Neural cell (in vitro differentiated cells): ENCODE results near the gene SLC4A5. TPM values are rescaled to one million over a fixed set of nuclear protein-coding genes. Genes with fewer than 3 reads are reported as not detected.

Experiments used
- H2AFZ ChIP-seq: fragments of 200-600, 300-800 bp; sonication (generic), shearing (Covaris generic); 2 replicates; pipeline ENCODE4 v1.6.0; 2014; ENCODE audit warnings: low read depth, mild to moderate bottlenecking, antibody characterized with exemption, low read length, moderate library complexity
- H3F3A ChIP-seq: fragments of 200-600 bp; shearing (Covaris generic); 2 replicates; pipeline ENCODE4 v1.6.1; 2016; ENCODE audit warnings: mild to moderate bottlenecking, moderate library complexity, mixed read lengths, antibody characterized with exemption, low read length; ENCODE audit not compliant: insufficient read depth, poor library complexity, severe bottlenecking
- H3K27ac ChIP-seq: fragments of 200-600, 300-800 bp; sonication (generic), shearing (Covaris generic); 2 replicates; pipeline ENCODE4 v1.5.1; 2014; ENCODE audit warnings: mild to moderate bottlenecking, low read length, moderate library complexity
- H3K27me3 ChIP-seq: fragments of 300-800, 200-600 bp; sonication (generic), shearing (Covaris generic); 2 replicates; pipeline ENCODE4 v1.6.0; 2014; ENCODE audit warnings: mild to moderate bottlenecking, low read depth, low read length, moderate library complexity; ENCODE audit not compliant: insufficient read depth
- H3K36me3 ChIP-seq: fragments of 300-800, 200-600 bp; sonication (generic), shearing (Covaris generic); 2 replicates; pipeline ENCODE4 v1.5.1; 2014; ENCODE audit warnings: mild to moderate bottlenecking, antibody characterized with exemption, low read length, moderate library complexity; ENCODE audit not compliant: insufficient read depth
- H3K4me2 ChIP-seq: fragments of 300-800, 200-600 bp; sonication (generic), shearing (Covaris generic); 2 replicates; pipeline ENCODE4 v1.6.0; 2014; ENCODE audit warnings: mild to moderate bottlenecking, low read length
- H3K4me3 ChIP-seq: fragments of 300-800, 200-600 bp; sonication (generic), shearing (Covaris generic); 2 replicates; pipeline ENCODE4 v1.5.1; 2014; ENCODE audit warnings: mild to moderate bottlenecking, low read length, moderate library complexity
- H3K79me2 ChIP-seq: fragments of 200-600 bp; shearing (Covaris generic); replicated peaks from 2 replicates; pipeline ENCODE4 v1.6.0; 2014; ENCODE audit warnings: mild to moderate bottlenecking, low read length, moderate library complexity; ENCODE audit not compliant: insufficient read depth
- H3K9ac ChIP-seq: fragments of 300-800, 200-600 bp; sonication (generic), shearing (Covaris generic); 2 replicates; pipeline ENCODE4 v1.6.1; 2016; ENCODE audit warnings: mild to moderate bottlenecking, low read length, mixed read lengths
- H3K9me2 ChIP-seq: fragments of 200-600 bp; shearing (Covaris generic); 2 replicates; pipeline ENCODE4 v1.6.1; 2016; ENCODE audit warnings: mild to moderate bottlenecking, low read length, mixed read lengths; ENCODE audit not compliant: insufficient read depth
- H3K9me3 ChIP-seq: fragments of 200-600, 300-800 bp; sonication (generic), shearing (Covaris generic); 2 replicates; pipeline ENCODE4 v1.6.1; 2016; ENCODE audit warnings: mild to moderate bottlenecking, mixed run types, low read length, moderate library complexity, mixed read lengths
- H4K20me1 ChIP-seq: fragments of 200-600 bp; shearing (Covaris generic); 2 replicates; pipeline ENCODE4 v1.6.1; 2016; ENCODE audit warnings: mild to moderate bottlenecking, mixed run types; ENCODE audit not compliant: insufficient read depth
- CTCF ChIP-seq: fragments of 450-650 bp; IDR thresholded peaks from 2 replicates; pipeline ENCODE4 v1.5.1; 2014; ENCODE audit warnings: antibody characterized with exemption, mild to moderate bottlenecking, moderate library complexity; ENCODE audit not compliant: poor library complexity, severe bottlenecking
- EP300 ChIP-seq: fragments of 450-650 bp; conservative IDR thresholded peaks from 2 replicates; pipeline ENCODE4 v1.6.1; 2014; ENCODE audit warnings: antibody characterized with exemption, mild to moderate bottlenecking, moderate library complexity; ENCODE audit not compliant: poor library complexity, severe bottlenecking
- EZH2 ChIP-seq: fragments of 200-600, 300-800 bp; shearing (Covaris generic), sonication (generic); IDR thresholded peaks from 2 replicates; pipeline ENCODE4 v1.6.1; 2014; ENCODE audit warnings: antibody characterized with exemption, low read length, borderline replicate concordance, mild to moderate bottlenecking; ENCODE audit not compliant: insufficient read depth, poor library complexity, severe bottlenecking
- MXI1 ChIP-seq: fragments of 450-650 bp; conservative IDR thresholded peaks from 2 replicates; pipeline ENCODE4 v1.6.1; 2014; ENCODE audit warnings: antibody characterized with exemption, mild to moderate bottlenecking; ENCODE audit not compliant: poor library complexity, severe bottlenecking
- POLR2AphosphoS5 ChIP-seq: IDR thresholded peaks from 2 replicates; pipeline ENCODE4 v1.6.1; 2012
- RAD21 ChIP-seq: fragments of 450-650 bp; conservative IDR thresholded peaks from 2 replicates; pipeline ENCODE4 v1.6.1; 2014; ENCODE audit warnings: antibody characterized with exemption, mild to moderate bottlenecking, moderate library complexity
- REST ChIP-seq: IDR thresholded peaks from 2 replicates; pipeline ENCODE4 v1.6.1; 2012; ENCODE audit warnings: borderline replicate concordance
- SMC3 ChIP-seq: fragments of 450-650 bp; conservative IDR thresholded peaks from 2 replicates; pipeline ENCODE4 v1.6.1; 2014; ENCODE audit warnings: antibody characterized with exemption, mild to moderate bottlenecking, moderate library complexity; ENCODE audit not compliant: poor library complexity
- TAF1 ChIP-seq: IDR thresholded peaks from 2 replicates; pipeline ENCODE4 v1.6.1; 2012; ENCODE audit warnings: low read depth
- polyA plus RNA-seq: library from polyadenylated mRNA; depleted of rRNA; stranded (reverse); fragments of >200 nt; gene quantifications from 2 replicates; pipeline ENCODE4 v1.2.3, GENCODE V29; 2014

SLC4A5 gene
- polyA plus RNA-seq, 1 donor from 2014 or later, result 3.9 TPM

GRCh38 chr2:74201596-74201995 is 141.6 kb downstream of the SLC4A5 start:
- no peak overlapping the region for H3K9ac ChIP-seq
- H3K79me2 ChIP-seq, result peaks cover 24% of the 10 kb centered on the region
- no peak overlapping the region for H3K4me2 ChIP-seq
- H3K27me3 ChIP-seq, result no peaks in the 10 kb centered on the region
- H3K36me3 ChIP-seq, result no peaks in the 10 kb centered on the region
- H3F3A ChIP-seq, result peaks cover 5% of the 10 kb centered on the region
- TF ChIP-seq TAF1 (no peak), CTCF (no peak), POLR2AphosphoS5 (no peak), EZH2 (no peak), RAD21 (no peak), REST (no peak), EP300 (no peak), MXI1 (no peak), SMC3 (no peak)
- no peaks in the 10 kb centered on the region for H3K9me3 ChIP-seq
- no peaks in the 10 kb centered on the region for H3K9me2 ChIP-seq
- H3K4me3 ChIP-seq, result no peak overlapping the region
- H4K20me1 ChIP-seq, result no peaks in the 10 kb centered on the region
- H2AFZ ChIP-seq, result no peak overlapping the region
- H3K27ac ChIP-seq, result no peak overlapping the region

DNA sequence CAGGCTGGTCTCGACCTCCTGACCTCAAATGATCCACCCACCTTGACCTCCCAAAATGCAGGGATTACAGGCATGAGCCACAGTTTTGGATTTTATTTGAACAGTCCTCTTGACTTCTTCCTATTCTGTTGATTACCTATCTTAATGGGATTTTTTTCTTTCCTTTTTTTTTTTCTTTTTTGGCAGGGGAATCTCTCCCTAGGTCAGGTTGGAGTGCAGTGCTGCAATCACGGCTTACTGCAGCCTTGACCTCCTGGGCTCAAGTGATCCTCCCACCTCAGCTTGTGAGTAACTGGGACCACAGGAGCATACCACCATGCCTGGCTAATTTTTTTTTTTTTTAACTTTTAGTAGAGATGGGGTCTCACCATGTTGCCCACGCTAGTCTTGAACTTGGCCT is 142.0 kb downstream of the SLC4A5 start:
- TF ChIP-seq EZH2 (no peak), CTCF (no peak)
- peaks cover 24% of the 10 kb centered on the region for H3K79me2 ChIP-seq
- H3K9me2 ChIP-seq, result no peaks in the 10 kb centered on the region
- H3F3A ChIP-seq, result peaks cover 5% of the 10 kb centered on the region
- H3K36me3 ChIP-seq, result no peaks in the 10 kb centered on the region
- H3K27me3 ChIP-seq, result no peaks in the 10 kb centered on the region
- no peak overlapping the region for H3K4me2 ChIP-seq
- H3K4me3 ChIP-seq, result no peak overlapping the region
- no peak overlapping the region for H3K9ac ChIP-seq
- no peaks in the 10 kb centered on the region for H3K9me3 ChIP-seq
- H4K20me1 ChIP-seq, result no peaks in the 10 kb centered on the region
- H2AFZ ChIP-seq, result no peak overlapping the region
- no peak overlapping the region for H3K27ac ChIP-seq
